ENCODE results near the gene CYP4F2.
"Not testable (repeated sequence)": the region's sequence is repeated elsewhere in the genome, so short reads cannot be mapped to it uniquely, and the experiment has no call there.

CYP4F2 gene

GRCh38 chr19:15900504-15900903 lies 2.6 kb upstream of the CYP4F2 start:
- no peak for DNase-seq (ENCODE audit: low read depth)
- TF ChIP-seq, protein P1, sequence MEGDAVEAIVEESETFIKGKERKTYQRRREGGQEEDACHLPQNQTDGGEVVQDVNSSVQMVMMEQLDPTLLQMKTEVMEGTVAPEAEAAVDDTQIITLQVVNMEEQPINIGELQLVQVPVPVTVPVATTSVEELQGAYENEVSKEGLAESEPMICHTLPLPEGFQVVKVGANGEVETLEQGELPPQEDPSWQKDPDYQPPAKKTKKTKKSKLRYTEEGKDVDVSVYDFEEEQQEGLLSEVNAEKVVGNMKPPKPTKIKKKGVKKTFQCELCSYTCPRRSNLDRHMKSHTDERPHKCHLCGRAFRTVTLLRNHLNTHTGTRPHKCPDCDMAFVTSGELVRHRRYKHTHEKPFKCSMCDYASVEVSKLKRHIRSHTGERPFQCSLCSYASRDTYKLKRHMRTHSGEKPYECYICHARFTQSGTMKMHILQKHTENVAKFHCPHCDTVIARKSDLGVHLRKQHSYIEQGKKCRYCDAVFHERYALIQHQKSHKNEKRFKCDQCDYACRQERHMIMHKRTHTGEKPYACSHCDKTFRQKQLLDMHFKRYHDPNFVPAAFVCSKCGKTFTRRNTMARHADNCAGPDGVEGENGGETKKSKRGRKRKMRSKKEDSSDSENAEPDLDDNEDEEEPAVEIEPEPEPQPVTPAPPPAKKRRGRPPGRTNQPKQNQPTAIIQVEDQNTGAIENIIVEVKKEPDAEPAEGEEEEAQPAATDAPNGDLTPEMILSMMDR (conservative IDR thresholded peaks at IDR 0.05; ENCODE audit: low read depth, low read length): no peak
- H3K4me3 ChIP-seq (ENCODE audit: low read depth, low read length): no peak overlapping the region

DNA sequence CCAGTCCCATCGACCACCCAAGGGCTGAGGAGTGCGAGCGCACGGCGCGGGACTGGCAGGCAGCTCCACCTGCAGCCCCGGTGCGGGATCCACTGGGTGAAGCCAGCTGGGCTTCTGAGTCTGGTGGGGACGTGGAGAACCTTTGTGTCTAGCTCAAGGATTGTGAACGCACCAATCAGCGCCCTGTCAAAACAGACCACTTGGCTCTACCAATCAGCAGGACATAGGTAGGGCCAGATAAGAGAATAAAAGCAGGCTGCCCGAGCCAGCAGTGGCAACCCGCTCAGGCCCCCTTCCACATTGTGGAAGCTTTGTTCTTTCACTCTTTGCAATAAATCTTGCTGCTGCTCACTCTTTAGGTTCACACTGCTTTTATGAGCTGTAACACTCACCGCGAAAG lies 2.2 kb upstream of the CYP4F2 start:
- not testable (repeated sequence) for H3K4me3 ChIP-seq (ENCODE audit: low read depth, low read length); DNase-seq (ENCODE audit: low read depth)

- H3K4me3 ChIP-seq (ENCODE audit: low read depth, low read length); DNase-seq (ENCODE audit: low read depth): not testable (repeated sequence)
These were observed 1.7 kb upstream of the CYP4F2 start for GRCh38 chr19:15899561-15899960.

GRCh38 chr19:15897026-15897737 lies 692 bp downstream of the CYP4F2 start:
- TF ChIP-seq, protein P1 (conservative IDR thresholded peaks at IDR 0.05; ENCODE audit: low read depth, low read length): no peak
- H3K4me3 ChIP-seq (ENCODE audit: low read depth, low read length): no peak overlapping the region
- no peak for DNase-seq (ENCODE audit: low read depth)

DNA sequence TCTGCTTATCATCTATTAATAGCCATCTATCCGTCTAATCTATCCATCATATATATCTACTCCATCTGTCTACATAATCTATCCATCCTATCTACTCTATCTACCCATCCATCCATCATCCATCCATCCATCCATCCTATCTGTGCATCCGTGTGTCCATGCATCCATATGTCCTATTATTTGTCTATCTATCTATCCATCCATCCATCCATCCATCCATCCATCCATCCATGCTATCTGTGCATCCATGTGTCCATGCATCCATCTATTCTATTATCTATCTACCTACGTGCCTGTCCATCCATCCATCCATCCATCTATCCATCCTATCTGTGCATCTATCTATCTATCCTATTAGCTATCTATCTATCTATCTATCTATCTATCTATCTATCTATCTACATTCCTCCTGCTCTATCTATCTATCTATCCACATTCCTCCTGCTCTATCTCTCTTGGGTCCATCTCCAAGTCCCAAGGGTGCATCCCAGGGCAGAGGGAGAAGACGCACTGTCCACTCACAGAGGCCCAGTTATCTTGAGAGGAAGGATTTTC lies 1.9 kb downstream of the CYP4F2 start:
- H3K4me3 ChIP-seq (ENCODE audit: low read depth, low read length): no peak overlapping the region
- TF ChIP-seq, protein P1 (conservative IDR thresholded peaks at IDR 0.05; ENCODE audit: low read depth, low read length): no peak
- DNase-seq (ENCODE audit: low read depth): no peak

- TF ChIP-seq, protein P1 (conservative IDR thresholded peaks at IDR 0.05; ENCODE audit: low read depth, low read length): no peak
- no peak for DNase-seq (ENCODE audit: low read depth)
- no peak overlapping the region for H3K4me3 ChIP-seq (ENCODE audit: low read depth, low read length)
These were observed 3.5 kb downstream of the CYP4F2 start for GRCh38 chr19:15894359-15894758.

DNA sequence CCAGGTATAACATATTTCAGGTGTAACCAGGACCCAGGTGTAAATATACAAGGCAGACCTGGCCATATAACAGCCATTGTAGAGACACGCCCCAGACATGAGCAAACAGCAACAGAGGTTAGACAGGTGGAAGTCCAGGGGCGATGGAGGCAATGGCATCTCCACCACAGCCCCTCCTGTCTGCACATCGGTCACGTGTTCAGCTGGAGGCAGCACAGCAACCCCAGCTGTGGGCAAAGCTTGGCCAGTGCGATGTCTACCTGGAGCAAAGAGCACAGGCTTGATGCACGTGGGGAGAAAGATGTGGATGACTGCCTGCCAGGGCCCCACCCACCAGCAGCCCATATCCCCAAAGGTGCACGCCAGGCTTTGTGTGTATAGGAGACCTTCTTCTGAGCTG lies 4.4 kb downstream of the CYP4F2 start:
- TF ChIP-seq, protein P1 (conservative IDR thresholded peaks at IDR 0.05; ENCODE audit: low read depth, low read length): no peak
- DNase-seq (ENCODE audit: low read depth): no peak
- H3K4me3 ChIP-seq (ENCODE audit: low read depth, low read length): no peak overlapping the region

DNA sequence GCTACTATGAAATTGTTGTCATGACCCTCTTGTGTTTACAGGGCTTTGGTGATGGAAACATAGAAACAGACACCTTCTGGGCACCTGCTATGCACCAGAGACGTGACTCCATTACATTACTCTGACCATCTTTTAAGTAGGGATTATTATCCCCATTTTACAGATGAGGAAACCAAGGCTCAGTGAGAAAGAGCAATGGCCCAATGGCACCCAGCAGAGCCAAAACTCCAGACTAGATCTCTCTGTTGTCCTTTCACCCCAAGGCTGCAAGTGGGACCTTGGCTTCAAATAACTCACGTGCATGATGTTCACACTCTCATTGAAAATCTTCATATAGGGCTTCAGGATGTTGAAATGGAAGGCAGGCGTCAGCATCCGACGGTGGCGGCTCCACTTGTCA lies 5.9 kb downstream of the CYP4F2 start:
- TF ChIP-seq, protein P1 (conservative IDR thresholded peaks at IDR 0.05; ENCODE audit: low read depth, low read length): no peak
- H3K4me3 ChIP-seq (ENCODE audit: low read depth, low read length): no peak overlapping the region
- DNase-seq (ENCODE audit: low read depth): no peak
